Measurements from ENCODE around the gene TCF4.
"Not testable (repeated sequence)": the region's sequence is repeated elsewhere in the genome, so short reads cannot be mapped to it uniquely, and the experiment has no call there.

TCF4 gene

GRCh38 chr18:55473058-55473457 lies 114.9 kb downstream of the TCF4 start:
- no peak for DNase-seq

- no peak for DNase-seq
Measured at GRCh38 chr18:55470826-55471225, 117.2 kb downstream of the TCF4 start.

- DNase-seq = not testable (repeated sequence)
Measured at GRCh38 chr18:55469134-55469533, 118.9 kb downstream of the TCF4 start.

- DNase-seq = no peak
Measured at GRCh38 chr18:55466789-55467188, 121.2 kb downstream of the TCF4 start.

- no peak for DNase-seq
Measured at GRCh38 chr18:55465313-55465712, 122.7 kb downstream of the TCF4 start.

- no peak for DNase-seq
Measured at GRCh38 chr18:55464581-55464980, 123.4 kb downstream of the TCF4 start.

- no peak for DNase-seq
Measured at GRCh38 chr18:55462652-55463051, 125.3 kb downstream of the TCF4 start.

- DNase-seq = no peak
Measured at GRCh38 chr18:55461848-55462247, 126.1 kb downstream of the TCF4 start.

GRCh38 chr18:55458456-55459203 lies 129.4 kb downstream of the TCF4 start:
- no peak for DNase-seq

GRCh38 chr18:55457028-55457427 lies 131.0 kb downstream of the TCF4 start:
- no peak for DNase-seq

GRCh38 chr18:55455938-55456337 lies 132.1 kb downstream of the TCF4 start:
- no peak for DNase-seq

GRCh38 chr18:55453186-55453585 lies 134.8 kb downstream of the TCF4 start:
- no peak for DNase-seq

GRCh38 chr18:55452123-55452611 lies 135.8 kb downstream of the TCF4 start:
- no peak for DNase-seq

GRCh38 chr18:55449412-55450140 lies 138.4 kb downstream of the TCF4 start:
- DNase-seq = no peak

GRCh38 chr18:55448420-55448819 lies 139.6 kb downstream of the TCF4 start:
- DNase-seq = no peak

- DNase-seq = no peak
Measured at GRCh38 chr18:55447672-55448018, 140.3 kb downstream of the TCF4 start.

GRCh38 chr18:55446996-55447671 lies 140.9 kb downstream of the TCF4 start:
- DNase-seq = no peak

- no peak for DNase-seq
Measured at GRCh38 chr18:55444536-55444935, 143.5 kb downstream of the TCF4 start.

- DNase-seq = no peak
Measured at GRCh38 chr18:55443776-55444175, 144.2 kb downstream of the TCF4 start.

GRCh38 chr18:55442561-55442960 lies 145.4 kb downstream of the TCF4 start:
- no peak for DNase-seq

- no peak for DNase-seq
Measured at GRCh38 chr18:55440988-55441387, 147.0 kb downstream of the TCF4 start.

- DNase-seq = no peak
Measured at GRCh38 chr18:55439056-55439455, 148.9 kb downstream of the TCF4 start.

GRCh38 chr18:55435592-55435991 lies 152.4 kb downstream of the TCF4 start:
- DNase-seq = no peak

GRCh38 chr18:55433648-55434047 lies 154.3 kb downstream of the TCF4 start:
- DNase-seq = no peak
